Adrenal gland (tissue), 5 donors: ENCODE data around the gene ARHGEF7.

ENCODE experiments used
- POLR2A ChIP-seq, 2 donors: fragments of 450-650 bp; IDR thresholded peaks; one replicate each; pipeline ENCODE4 v1.6.1; 2017; ENCODE audit warnings: antibody characterized with exemption in 2 of 2, mild to moderate bottlenecking in 2 of 2, moderate library complexity in 1 of 2
- TF ChIP-seq, protein P1 (sequence below), 6 experiments: fragments of 450-650 bp in 4 of 6; fragments of 200-600 bp in 2 of 6; sonication (generic) in 1 of 6; IDR thresholded peaks; 1 replicate in 5 of 6; 2 replicates in 1 of 6; pipeline versions ENCODE4 v1.5.1 to v1.8.0; 2016 to 2021; ENCODE audit warnings: antibody characterized with exemption in 6 of 6, mild to moderate bottlenecking in 2 of 6, moderate library complexity in 1 of 6
- donor health status: DM: no; HTN: no; CAD: no.

DNA sequence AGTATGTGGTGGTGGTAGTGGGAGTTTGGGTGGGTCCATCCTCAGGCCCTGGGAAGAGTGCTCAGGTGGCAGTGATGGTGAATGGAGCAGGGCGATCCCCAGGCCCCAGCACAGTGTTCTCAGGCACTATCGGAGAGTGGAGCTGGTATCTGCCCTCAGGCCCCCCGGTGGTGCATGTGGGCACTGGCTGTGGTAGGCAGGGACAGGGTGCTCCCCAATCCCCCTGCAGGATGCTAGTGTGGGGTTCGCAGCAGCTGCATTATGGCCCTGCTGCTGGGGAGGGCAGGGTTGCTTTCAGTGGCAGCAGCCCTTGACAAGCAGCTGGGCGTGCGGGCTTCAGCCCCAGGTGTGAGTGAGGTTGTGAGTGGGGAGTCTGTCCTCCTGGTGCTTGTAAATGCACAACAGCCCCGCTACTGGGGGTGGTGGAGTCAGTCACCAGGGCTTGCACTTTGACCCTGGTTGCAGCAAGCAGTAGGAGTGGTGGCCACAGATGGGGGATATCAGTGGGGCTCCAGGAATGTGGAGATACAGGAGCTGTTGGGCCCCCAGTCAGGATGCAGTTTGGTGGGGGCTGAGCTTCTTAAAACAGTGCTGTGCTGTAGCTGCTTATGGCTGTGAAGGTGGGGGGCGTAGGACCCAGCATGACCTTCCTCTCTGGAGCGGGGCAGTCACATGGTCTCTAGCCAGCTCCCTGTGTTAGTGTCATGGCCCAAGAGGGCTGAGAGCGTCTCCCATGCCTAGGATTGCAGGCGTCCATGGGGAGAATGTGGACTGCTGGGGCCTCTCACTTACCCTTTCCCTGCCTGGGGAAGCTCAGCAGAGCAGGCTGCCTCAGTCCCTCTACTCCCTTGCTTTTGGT, 38.7 kb upstream of the ARHGEF7 start:
- no peak for TF ChIP-seq POLR2A (IDR thresholded peaks at IDR 0.05)
- TF ChIP-seq, protein P1, sequence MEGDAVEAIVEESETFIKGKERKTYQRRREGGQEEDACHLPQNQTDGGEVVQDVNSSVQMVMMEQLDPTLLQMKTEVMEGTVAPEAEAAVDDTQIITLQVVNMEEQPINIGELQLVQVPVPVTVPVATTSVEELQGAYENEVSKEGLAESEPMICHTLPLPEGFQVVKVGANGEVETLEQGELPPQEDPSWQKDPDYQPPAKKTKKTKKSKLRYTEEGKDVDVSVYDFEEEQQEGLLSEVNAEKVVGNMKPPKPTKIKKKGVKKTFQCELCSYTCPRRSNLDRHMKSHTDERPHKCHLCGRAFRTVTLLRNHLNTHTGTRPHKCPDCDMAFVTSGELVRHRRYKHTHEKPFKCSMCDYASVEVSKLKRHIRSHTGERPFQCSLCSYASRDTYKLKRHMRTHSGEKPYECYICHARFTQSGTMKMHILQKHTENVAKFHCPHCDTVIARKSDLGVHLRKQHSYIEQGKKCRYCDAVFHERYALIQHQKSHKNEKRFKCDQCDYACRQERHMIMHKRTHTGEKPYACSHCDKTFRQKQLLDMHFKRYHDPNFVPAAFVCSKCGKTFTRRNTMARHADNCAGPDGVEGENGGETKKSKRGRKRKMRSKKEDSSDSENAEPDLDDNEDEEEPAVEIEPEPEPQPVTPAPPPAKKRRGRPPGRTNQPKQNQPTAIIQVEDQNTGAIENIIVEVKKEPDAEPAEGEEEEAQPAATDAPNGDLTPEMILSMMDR (IDR thresholded peaks at IDR 0.05) = no peak
